Glomerular endothelial cell (primary cell): ENCODE results near the gene LDLRAD1. TPM values are rescaled to one million over a fixed set of nuclear protein-coding genes. Genes with fewer than 3 reads are reported as not detected.
"Not testable (repeated sequence)": the region's sequence is repeated elsewhere in the genome, so short reads cannot be mapped to it uniquely, and the experiment has no call there.

ENCODE experiments used
- DNase-seq: peaks from one replicate; pipeline ENCODE4 v3.0.0-alpha.2; 2011; ENCODE audit warnings: low read depth, low spot score; ENCODE audit errors: extremely low read depth
- total RNA-seq: library from RNA; depleted of rRNA; stranded (reverse); fragments of >200 nt; gene quantifications from 2 replicates; pipeline ENCODE4 v1.2.3, GENCODE V29; 2015

The LDLRAD1 gene
- total RNA-seq, 1 donor from 2014 or later = not detected

- DNase-seq = no peak
These were observed 22.3 kb downstream of the LDLRAD1 start for GRCh38 chr1:53995683-53996082.

GRCh38 chr1:53994516-53994915 lies 23.5 kb downstream of the LDLRAD1 start:
- DNase-seq = not testable (repeated sequence)

GRCh38 chr1:53992085-53992874 lies 25.7 kb downstream of the LDLRAD1 start:
- DNase-seq = no peak

GRCh38 chr1:53987880-53988279 lies 30.1 kb downstream of the LDLRAD1 start:
- no peak for DNase-seq

DNA sequence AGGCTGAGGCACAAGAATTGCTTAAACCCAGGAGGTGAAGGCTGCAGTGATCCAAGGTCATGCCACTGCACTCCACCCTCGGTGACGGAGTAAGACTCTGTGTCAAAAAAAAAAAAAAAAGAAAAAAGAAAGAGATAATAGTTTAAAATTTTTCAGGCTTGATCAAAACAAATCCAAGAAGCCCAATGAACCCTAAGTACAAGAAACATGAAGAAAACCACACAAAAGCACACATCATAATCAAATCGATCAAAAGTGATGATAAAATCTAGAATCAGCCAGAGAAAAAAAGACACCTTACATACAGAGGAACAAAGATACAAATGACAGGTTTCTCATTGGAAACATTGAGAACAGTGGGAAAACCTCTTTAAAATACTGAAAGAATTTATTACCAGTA lies 31.5 kb downstream of the LDLRAD1 start:
- DNase-seq = no peak

DNA sequence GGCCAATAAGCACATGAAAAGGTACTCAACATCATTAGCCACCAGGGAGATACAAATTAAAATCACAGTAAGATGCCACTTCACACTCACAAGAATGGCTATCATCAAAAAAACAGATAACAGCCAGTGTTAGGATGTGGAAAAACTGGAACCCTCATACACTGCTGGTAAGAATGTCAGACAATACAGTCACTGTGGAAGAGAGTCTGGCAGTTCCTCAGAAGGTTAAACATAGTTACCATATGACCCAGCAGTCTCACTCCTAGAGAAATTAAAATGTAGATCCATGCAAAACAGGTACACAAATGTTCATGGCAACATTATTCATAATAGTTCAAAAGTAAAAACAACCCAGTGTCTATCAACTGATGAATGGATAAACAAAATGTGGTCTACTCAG lies 33.3 kb downstream of the LDLRAD1 start:
- no peak for DNase-seq

- no peak for DNase-seq
These were observed 35.3 kb downstream of the LDLRAD1 start for GRCh38 chr1:53982763-53983104.

GRCh38 chr1:53982034-53982762 lies 35.8 kb downstream of the LDLRAD1 start:
- DNase-seq = no peak

DNA sequence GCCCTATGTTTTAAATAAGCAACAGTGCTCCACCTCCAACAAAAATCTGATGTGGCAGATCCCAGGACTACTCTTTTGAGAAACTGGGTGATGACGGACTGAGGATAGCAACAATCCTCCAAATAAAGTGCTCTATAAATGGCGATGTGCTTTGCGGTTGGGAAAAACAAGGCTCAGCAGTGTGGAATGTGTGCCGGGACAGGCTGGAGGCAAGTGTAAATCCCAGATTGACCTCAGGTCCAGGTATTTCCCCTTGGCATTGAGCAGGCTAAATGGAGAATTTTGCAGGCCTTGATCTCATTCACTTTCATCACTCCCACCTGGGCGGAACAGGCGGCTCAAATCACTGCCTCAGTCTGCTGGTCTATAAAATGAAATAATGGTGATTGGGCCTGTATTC lies 36.8 kb downstream of the LDLRAD1 start:
- DNase-seq = no peak

- no peak for DNase-seq
These were observed 38.1 kb downstream of the LDLRAD1 start for GRCh38 chr1:53979712-53980450.

- no peak for DNase-seq
These were observed 42.1 kb downstream of the LDLRAD1 start for GRCh38 chr1:53975861-53976260.

DNA sequence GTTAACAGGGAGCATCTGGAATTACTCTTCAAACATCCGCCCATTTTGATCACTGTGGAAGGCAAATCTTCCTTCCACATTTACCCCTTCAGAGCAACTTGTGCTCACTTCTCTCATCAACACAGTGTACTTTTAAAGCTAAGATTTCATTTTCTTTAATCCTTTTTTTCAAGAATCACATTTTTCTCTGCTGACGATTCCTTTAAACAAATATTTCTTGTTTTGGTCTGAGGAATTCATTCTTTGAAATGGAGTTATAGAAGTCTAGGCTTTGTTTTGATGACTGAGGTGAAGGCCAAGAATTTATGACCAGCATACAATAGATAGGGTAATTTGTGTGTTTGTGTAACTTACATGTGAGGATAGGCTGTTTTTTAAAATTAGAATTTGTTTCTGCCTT lies 46.3 kb downstream of the LDLRAD1 start:
- no peak for DNase-seq

- DNase-seq = not testable (repeated sequence)
These were observed 48.7 kb downstream of the LDLRAD1 start for GRCh38 chr1:53969323-53969722.

DNA sequence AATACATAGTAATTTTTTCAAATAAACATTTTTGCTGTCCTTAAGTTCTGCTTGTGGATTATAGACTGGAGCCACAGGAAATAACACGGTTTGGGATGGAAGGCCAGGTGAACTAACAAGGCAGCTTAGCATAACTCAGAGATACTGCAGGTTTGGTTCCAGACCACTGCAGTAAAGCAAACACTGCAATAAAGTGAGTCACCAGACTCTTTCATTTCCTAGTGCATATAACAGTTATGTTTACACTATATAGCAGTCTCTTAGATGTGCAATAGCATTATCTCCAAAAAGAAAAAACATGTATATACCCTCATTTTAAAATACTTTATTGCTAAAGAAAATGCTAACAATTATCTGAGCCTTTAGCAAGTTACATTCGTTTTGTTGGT lies 49.9 kb downstream of the LDLRAD1 start:
- DNase-seq = no peak

DNA sequence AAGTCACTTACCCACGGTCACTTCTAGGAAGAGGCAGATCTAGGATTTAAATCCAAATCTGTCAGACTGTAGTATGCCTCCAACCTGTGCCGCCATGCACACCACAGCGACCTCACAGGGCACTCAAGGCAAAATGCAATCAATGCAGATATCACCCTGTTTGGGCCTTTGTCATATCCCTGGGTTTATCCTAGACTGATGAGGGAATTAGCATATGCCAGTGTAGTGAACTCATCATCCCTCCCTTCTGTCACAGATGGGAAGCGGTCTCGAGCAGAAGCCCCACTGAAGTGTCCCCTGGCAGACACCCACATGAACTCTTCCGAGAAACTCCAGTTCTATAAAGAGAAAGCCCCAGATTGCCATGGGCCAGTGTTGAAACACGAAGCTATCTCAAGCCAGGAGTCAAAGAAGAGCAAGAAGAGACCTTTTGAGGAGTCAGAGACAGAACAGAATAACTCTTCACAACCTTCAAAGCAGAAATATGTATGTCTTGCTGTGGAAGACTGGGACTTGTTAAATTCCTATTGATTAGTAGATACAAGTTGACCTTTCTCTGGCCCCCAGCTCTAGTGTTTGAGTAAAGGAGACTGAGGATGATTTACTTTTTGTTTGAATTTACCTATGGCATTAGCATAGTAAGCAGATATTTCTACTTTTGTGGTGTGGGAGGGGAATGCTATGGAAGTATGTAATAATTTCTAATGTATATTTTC lies 50.4 kb downstream of the LDLRAD1 start:
- DNase-seq = no peak

GRCh38 chr1:53966794-53967193 lies 51.2 kb downstream of the LDLRAD1 start:
- DNase-seq = no peak

- no peak for DNase-seq
These were observed 53.9 kb downstream of the LDLRAD1 start for GRCh38 chr1:53964109-53964508.

- no peak for DNase-seq
These were observed 54.5 kb downstream of the LDLRAD1 start for GRCh38 chr1:53963460-53963859.

GRCh38 chr1:53962395-53962794 lies 55.6 kb downstream of the LDLRAD1 start:
- DNase-seq = no peak

- DNase-seq = no peak
These were observed 58.2 kb downstream of the LDLRAD1 start for GRCh38 chr1:53959664-53960250.
